D721Med (cell line): Measurements from ENCODE around the gene RBM47.
A peak's percentile ranks its signal among the peaks of the same experiment; 100 is the strongest.

ENCODE experiments used
- DNase-seq: peaks from one replicate; pipeline ENCODE4 v3.0.0; 2011; ENCODE audit warnings: low spot score; ENCODE audit not compliant: insufficient read length
- FAIRE-seq: peaks from 2 replicates; lab custom pipeline; 2011; peaks lifted over from hg19 to GRCh38; lab: Jason Lieb, UNC
- CTCF ChIP-seq: IDR thresholded peaks from 2 replicates; pipeline ENCODE4 v1.5.1; 2012; ENCODE audit warnings: mild to moderate bottlenecking, control low read depth; ENCODE audit not compliant: insufficient read depth; ENCODE audit errors: missing control alignments

The RBM47 gene

DNA sequence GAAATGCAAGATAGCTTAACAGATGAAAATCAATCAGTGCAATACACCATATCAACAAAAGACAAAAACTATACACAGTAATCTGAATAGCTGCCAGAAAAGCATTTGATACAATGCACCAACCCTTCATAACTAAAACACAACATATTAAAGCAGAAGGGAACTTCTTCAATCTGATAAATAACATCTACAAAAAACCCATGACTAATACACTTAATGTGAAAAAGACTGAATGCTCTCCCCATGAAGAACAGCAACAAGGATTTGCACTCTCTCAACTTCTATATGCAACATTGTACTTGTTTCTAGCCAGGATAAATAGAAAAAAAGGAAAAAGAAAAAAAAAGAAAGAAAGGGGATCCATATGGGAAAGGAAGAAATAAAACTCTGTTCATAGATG, 139.7 kb downstream of the RBM47 start:
- no peak for TF ChIP-seq CTCF
- peak; percentile 68 for FAIRE-seq

GRCh38 chr4:40486534-40486933, 143.1 kb downstream of the RBM47 start:
- no peak for TF ChIP-seq CTCF
- DNase-seq (no peak), FAIRE-seq (no peak)

More for the DNA sequence above, 139.7 kb downstream of the RBM47 start:
- DNase-seq, result no peak

- FAIRE-seq (peak; percentile 38), DNase-seq (no peak)
- TF ChIP-seq CTCF, result no peak
Observed at GRCh38 chr4:40484346-40485090, 145.1 kb downstream of the RBM47 start.

GRCh38 chr4:40482985-40483647, 146.5 kb downstream of the RBM47 start:
- TF ChIP-seq CTCF, result no peak
- FAIRE-seq (peak; percentile 95), DNase-seq (no peak)

DNA sequence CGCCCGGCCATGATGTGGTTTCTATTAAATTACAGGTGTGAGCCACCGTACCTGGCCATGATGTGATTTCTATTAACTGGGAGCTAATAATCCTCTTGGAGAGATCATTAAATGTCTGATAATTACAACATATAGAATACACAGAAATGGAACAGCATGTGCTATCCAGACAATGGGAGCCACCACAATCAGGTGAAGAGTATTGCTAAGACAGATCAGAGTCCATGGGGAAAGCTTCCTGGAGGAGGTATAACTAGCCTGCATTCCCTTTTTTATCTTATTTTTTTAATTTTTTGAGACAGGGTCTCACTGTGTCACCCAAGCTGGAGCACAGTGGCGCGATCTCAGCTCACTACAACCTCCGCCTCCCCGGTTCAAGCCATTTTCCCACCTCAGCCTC, 147.7 kb downstream of the RBM47 start:
- TF ChIP-seq CTCF, result no peak

DNA sequence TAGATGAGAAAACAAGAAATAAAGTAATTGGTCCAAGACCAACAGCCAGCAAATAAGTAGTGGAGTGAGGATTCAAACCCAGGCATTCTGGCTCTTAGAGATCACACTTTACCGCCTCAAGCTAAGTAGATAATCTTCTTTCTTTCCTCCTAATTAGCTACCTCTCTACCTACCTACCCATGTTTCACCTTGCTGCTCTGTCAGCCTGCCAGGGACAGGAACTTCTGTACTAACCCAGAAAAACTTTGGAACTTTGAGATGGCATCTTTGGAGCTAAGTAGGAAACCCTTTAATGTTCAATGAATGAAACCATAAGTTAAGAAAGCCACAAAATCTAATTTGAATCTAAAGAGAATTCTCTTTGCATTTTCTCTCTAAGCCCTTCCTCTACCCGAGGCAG, 149.4 kb downstream of the RBM47 start:
- no peak for TF ChIP-seq CTCF
- FAIRE-seq (peak; percentile 77), DNase-seq (no peak)

More for the DNA sequence above, 147.7 kb downstream of the RBM47 start:
- DNase-seq, result no peak
- FAIRE-seq, result peak; percentile 16

- no peak for FAIRE-seq
- DNase-seq, result no peak
- TF ChIP-seq CTCF, result no peak
Observed at GRCh38 chr4:40479378-40479777, 150.3 kb downstream of the RBM47 start.
